Measurements from ENCODE around the gene RPTOR. TPM values are rescaled to one million over a fixed set of nuclear protein-coding genes. Genes with fewer than 3 reads are reported as not detected.

RPTOR gene
- total and polyA plus RNA-seq, 3 experiments from 2014 or later: 7.9 to 69.4 (median 63.9) TPM

DNA sequence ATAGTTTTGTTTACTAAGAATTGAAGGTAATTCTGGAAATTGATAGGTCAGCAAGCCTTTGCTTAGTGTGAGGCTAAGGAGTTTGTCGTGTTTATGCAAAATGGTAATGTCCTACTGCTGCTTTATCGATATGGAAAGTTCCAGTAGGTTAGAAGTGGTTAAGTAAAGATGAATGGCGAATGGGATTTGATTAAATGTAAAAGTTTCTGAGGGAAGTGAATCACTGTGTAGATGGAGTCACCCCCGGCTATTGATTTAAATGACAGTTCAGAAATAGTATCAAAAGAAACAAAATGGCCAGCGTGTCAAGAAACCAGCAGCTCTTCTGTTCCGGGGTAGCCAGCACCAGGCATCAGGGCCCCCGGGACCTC lies 131.4 kb downstream of the RPTOR start:
- H3K27ac Mint-ChIP-seq: peak overlapping the region in 2 of 8 donors; percentile 13 to 22
- ChIA-PET CTCF (no interaction called here), POLR2A (no interaction called here)
- Histone ChIP-seq H3K36me3 (ENCODE audit: insufficient read depth, low read length) (no peaks in the 10 kb centered on the region), H3K27me3 (ENCODE audit: insufficient read depth, low read length, poor library complexity, severe bottlenecking) (no peaks in the 10 kb centered on the region), H3K9me3 (ENCODE audit: low read length) (no peaks in the 10 kb centered on the region), H3K4me1 (ENCODE audit: insufficient read depth, low read length) (peaks cover 28% of the 10 kb centered on the region), H3K4me3 (ENCODE audit: low read length) (no peak overlapping the region), H3K27ac (ENCODE audit: low read depth, low read length) (no peak overlapping the region)
- no peak for DNase-seq
- no peaks in the 10 kb centered on the region for H3K27me3 Mint-ChIP-seq
- peaks cover 4 to 7% (median 6%) of the 10 kb centered on the region in 3 donors for H3K36me3 Mint-ChIP-seq
- no peaks in the 10 kb centered on the region for H3K9me3 Mint-ChIP-seq
- peaks cover 36 to 56% (median 55%) of the 10 kb centered on the region in 3 donors for H3K4me1 Mint-ChIP-seq
- no peak overlapping the region for H3K4me3 Mint-ChIP-seq

DNA sequence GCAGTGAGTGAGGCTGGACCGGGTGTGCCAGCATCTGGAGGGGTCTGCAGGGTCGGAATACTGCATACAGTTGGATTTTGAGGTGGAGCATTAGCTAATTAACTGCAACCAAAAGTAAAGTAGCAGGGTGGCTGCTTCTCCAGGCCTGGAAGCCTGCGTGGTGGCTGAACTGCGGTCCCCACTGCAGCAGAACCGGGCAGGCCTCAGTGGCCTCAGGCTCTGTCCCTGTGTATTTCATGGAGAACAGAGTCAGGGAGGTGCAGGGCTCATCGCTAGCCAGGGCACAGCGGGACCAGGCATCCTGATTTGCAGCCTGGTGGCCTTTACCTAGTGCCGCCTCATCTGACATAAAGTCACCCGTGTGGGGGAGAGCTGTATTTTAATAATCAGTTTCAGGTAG lies 131.9 kb downstream of the RPTOR start:
- H3K27me3 Mint-ChIP-seq: no peaks in the 10 kb centered on the region
- Histone ChIP-seq H3K4me1 (ENCODE audit: insufficient read depth, low read length) (peaks cover 28% of the 10 kb centered on the region), H3K9me3 (ENCODE audit: low read length) (no peaks in the 10 kb centered on the region), H3K36me3 (ENCODE audit: insufficient read depth, low read length) (no peaks in the 10 kb centered on the region), H3K4me3 (ENCODE audit: low read length) (no peak overlapping the region), H3K27ac (ENCODE audit: low read depth, low read length) (no peak overlapping the region), H3K27me3 (ENCODE audit: insufficient read depth, low read length, poor library complexity, severe bottlenecking) (no peaks in the 10 kb centered on the region)
- DNase-seq: no peak
- H3K4me3 Mint-ChIP-seq: no peak overlapping the region
- peaks cover 1 to 6% (median 5%) of the 10 kb centered on the region in 3 donors for H3K36me3 Mint-ChIP-seq
- H3K9me3 Mint-ChIP-seq: no peaks in the 10 kb centered on the region
- CTCF ChIA-PET: no interaction called here
- POLR2A ChIA-PET: no interaction called here
- peaks cover 34 to 53% (median 50%) of the 10 kb centered on the region in 3 donors for H3K4me1 Mint-ChIP-seq
- peak overlapping the region in 1 of 8 donors; percentile 22 for H3K27ac Mint-ChIP-seq

DNA sequence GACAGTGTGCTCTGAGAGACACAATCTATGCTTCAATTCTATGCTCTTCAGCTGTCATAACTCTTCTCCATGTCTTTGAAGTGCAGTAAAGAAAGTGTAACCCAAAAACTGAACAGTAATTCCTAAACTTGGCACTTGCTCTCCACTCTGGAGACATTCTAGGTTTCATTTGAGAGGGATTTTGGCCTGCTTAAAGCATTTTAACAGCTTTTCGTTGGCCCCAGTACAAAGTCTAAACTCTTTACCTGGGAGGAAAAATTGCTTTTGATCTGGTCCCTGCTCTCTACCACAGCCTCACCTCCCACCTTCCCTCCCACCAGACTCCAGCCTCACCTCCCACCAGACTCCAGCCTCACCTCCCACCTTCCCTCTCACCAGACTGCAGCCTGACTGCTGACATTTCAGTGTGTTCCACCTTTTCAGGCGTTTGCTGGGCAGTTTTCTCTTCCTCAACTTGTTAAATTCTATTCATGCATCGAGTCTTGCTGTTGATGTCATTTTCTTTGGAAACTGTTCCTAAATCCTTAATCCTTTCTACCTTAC lies 132.6 kb downstream of the RPTOR start:
- no peaks in the 10 kb centered on the region for H3K27me3 Mint-ChIP-seq
- peaks cover 0 to 6% (median 5%) of the 10 kb centered on the region in 3 donors for H3K36me3 Mint-ChIP-seq
- no peak overlapping the region for H3K4me3 ChIP-seq (ENCODE audit: low read length)
- H3K27ac Mint-ChIP-seq: no peak overlapping the region
- ChIA-PET POLR2A (no interaction called here), CTCF (no interaction called here)
- peaks cover 28% of the 10 kb centered on the region for H3K4me1 ChIP-seq (ENCODE audit: insufficient read depth, low read length)
- no peak overlapping the region for H3K27ac ChIP-seq (ENCODE audit: low read depth, low read length)
- no peak for DNase-seq
- no peaks in the 10 kb centered on the region for H3K36me3 ChIP-seq (ENCODE audit: insufficient read depth, low read length)
- no peaks in the 10 kb centered on the region for H3K9me3 Mint-ChIP-seq
- H3K4me3 Mint-ChIP-seq: no peak overlapping the region
- H3K27me3 ChIP-seq (ENCODE audit: insufficient read depth, low read length, poor library complexity, severe bottlenecking): no peaks in the 10 kb centered on the region
- H3K4me1 Mint-ChIP-seq: peaks cover 34 to 52% (median 49%) of the 10 kb centered on the region in 3 donors
- H3K9me3 ChIP-seq (ENCODE audit: low read length): no peaks in the 10 kb centered on the region

DNA sequence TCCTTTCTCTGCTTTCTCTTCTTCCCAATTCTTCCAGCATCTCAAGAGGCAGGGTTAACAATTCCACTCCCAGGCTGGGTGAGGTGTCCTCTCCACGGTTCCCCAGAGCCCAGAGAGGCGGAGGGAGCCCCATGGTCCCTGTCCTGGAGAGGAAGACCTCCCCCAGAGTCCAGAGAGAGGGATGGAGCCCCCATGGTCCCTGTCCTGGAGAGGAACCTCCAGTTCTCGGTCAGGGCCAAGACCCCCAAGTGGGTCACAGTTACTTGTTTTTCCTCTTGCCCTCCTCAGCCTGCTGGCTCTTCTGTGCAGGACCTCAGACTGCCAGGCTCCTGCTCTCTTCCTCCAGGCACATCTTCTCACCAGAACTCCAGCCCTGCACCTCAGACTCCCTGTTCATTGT lies 135.2 kb downstream of the RPTOR start:
- Mint-ChIP-seq H3K9me3 (no peaks in the 10 kb centered on the region), H3K4me3 (peak overlapping the region in 2 of 7 donors; percentile 37 to 46), H3K27ac (peak overlapping the region in 5 of 8 donors; percentile 28 to 88 (median 60)), H3K27me3 (no peaks in the 10 kb centered on the region), H3K4me1 (peaks cover 23 to 36% (median 34%) of the 10 kb centered on the region in 3 donors), H3K36me3 (peaks cover 0 to 13% (median 6%) of the 10 kb centered on the region in 3 donors)
- DNase-seq: no peak
- Histone ChIP-seq H3K27ac (ENCODE audit: low read depth, low read length) (no peak overlapping the region), H3K4me1 (ENCODE audit: insufficient read depth, low read length) (peaks cover 12% of the 10 kb centered on the region), H3K4me3 (ENCODE audit: low read length) (no peak overlapping the region), H3K27me3 (ENCODE audit: insufficient read depth, low read length, poor library complexity, severe bottlenecking) (no peaks in the 10 kb centered on the region), H3K36me3 (ENCODE audit: insufficient read depth, low read length) (no peaks in the 10 kb centered on the region), H3K9me3 (ENCODE audit: low read length) (no peaks in the 10 kb centered on the region)
- ChIA-PET CTCF (no interaction called here), POLR2A (no interaction called here)

DNA sequence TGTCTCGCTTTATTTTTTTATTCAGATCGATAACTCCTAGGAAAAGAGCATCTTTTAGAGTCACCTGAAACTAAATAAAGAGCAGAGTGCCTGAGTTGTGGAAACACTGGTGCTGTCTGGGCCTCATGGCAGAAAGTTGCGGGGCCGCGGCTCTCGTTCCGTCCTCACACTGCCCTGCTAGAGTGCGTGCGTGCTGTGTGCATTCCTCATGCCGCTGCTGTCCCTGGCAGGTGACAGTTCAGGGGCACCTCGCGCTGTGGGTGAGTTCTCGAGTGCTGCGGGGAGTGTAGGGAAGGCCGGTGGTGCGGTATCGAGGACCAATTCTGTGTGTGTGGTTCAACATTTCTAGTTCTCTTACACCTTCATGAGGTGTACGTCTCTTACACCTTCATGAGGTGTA lies 136.6 kb downstream of the RPTOR start:
- no peaks in the 10 kb centered on the region for H3K36me3 ChIP-seq (ENCODE audit: insufficient read depth, low read length)
- H3K4me1 ChIP-seq (ENCODE audit: insufficient read depth, low read length): peaks cover 12% of the 10 kb centered on the region
- no peaks in the 10 kb centered on the region for H3K27me3 ChIP-seq (ENCODE audit: insufficient read depth, low read length, poor library complexity, severe bottlenecking)
- H3K27ac ChIP-seq (ENCODE audit: low read depth, low read length): no peak overlapping the region
- Mint-ChIP-seq H3K36me3 (peaks cover 0 to 16% (median 7%) of the 10 kb centered on the region in 3 donors), H3K9me3 (no peaks in the 10 kb centered on the region), H3K27ac (peak overlapping the region in 2 of 8 donors; percentile 8 to 11), H3K27me3 (no peaks in the 10 kb centered on the region), H3K4me1 (peaks cover 17 to 34% (median 32%) of the 10 kb centered on the region in 3 donors), H3K4me3 (no peak overlapping the region)
- POLR2A ChIA-PET: no interaction called here
- H3K9me3 ChIP-seq (ENCODE audit: low read length): no peaks in the 10 kb centered on the region
- no peak for DNase-seq
- CTCF ChIA-PET: no interaction called here
- H3K4me3 ChIP-seq (ENCODE audit: low read length): no peak overlapping the region

DNA sequence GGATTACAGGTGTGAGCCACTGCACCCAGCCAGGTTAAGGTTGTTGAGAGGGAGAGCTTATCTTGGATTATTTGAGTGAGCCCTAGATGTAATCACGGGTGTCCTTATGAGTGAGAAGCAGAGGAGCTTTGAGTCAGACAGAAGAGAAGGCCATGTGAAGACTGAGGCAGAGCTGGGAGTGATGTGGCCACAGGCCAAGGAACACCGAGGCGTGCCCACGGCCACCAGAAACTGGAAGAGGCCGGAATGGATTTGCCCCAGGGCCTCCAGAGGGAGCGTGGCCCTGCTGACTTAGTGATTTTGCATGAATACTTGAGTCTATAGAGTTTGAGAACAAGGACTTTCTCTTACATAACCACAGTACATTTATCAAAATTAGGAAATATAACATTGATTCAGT lies 137.7 kb downstream of the RPTOR start:
- no peaks in the 10 kb centered on the region for H3K36me3 ChIP-seq (ENCODE audit: insufficient read depth, low read length)
- ChIA-PET POLR2A (no interaction called here), CTCF (interaction anchor here (1.5 kb wide), 1 partner anchor 49 kb away, joined by 4 read pairs; no protein-coding TSS in a partner anchor)
- Mint-ChIP-seq H3K36me3 (peaks cover 0 to 16% (median 12%) of the 10 kb centered on the region in 3 donors), H3K27ac (peak overlapping the region in 2 of 8 donors; percentile 11 to 84), H3K27me3 (no peaks in the 10 kb centered on the region), H3K4me1 (peaks cover 22 to 35% (median 32%) of the 10 kb centered on the region in 3 donors), H3K4me3 (no peak overlapping the region), H3K9me3 (no peaks in the 10 kb centered on the region)
- no peak for DNase-seq
- H3K4me1 ChIP-seq (ENCODE audit: insufficient read depth, low read length): peaks cover 12% of the 10 kb centered on the region
- no peaks in the 10 kb centered on the region for H3K27me3 ChIP-seq (ENCODE audit: insufficient read depth, low read length, poor library complexity, severe bottlenecking)
- H3K9me3 ChIP-seq (ENCODE audit: low read length): no peaks in the 10 kb centered on the region
- no peak overlapping the region for H3K4me3 ChIP-seq (ENCODE audit: low read length)
- H3K27ac ChIP-seq (ENCODE audit: low read depth, low read length): no peak overlapping the region

DNA sequence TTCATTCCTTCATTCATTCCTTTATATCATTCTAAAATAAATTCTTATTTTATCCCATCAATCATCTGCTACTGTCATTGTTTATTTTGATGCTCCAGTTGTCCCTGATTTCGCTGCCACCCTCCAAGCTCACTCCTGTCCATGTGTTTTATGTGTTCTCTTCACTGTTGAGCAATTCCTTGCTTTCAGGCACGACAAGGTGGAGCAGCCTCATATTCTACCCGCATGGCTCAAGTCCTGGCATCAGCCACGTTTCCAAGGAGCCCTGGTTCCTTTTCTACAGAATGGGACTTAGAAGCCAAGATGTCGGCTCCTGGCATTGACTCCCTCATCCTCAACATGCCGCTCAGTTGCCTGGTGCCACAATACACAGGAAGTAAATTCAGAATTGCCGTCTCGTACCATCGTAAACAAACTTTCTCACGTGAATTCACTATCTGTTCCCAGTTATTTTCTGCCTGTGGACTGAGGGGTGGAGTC lies 139.0 kb downstream of the RPTOR start:
- no peak overlapping the region for H3K4me3 Mint-ChIP-seq
- POLR2A ChIA-PET: no interaction called here
- H3K27me3 ChIP-seq (ENCODE audit: insufficient read depth, low read length, poor library complexity, severe bottlenecking): no peaks in the 10 kb centered on the region
- peak overlapping the region in 1 of 8 donors; percentile 56 for H3K27ac Mint-ChIP-seq
- H3K4me1 Mint-ChIP-seq: peaks cover 17 to 22% (median 21%) of the 10 kb centered on the region in 3 donors
- H3K9me3 Mint-ChIP-seq: no peaks in the 10 kb centered on the region
- no peaks in the 10 kb centered on the region for H3K9me3 ChIP-seq (ENCODE audit: low read length)
- no peak overlapping the region for H3K4me3 ChIP-seq (ENCODE audit: low read length)
- no peaks in the 10 kb centered on the region for H3K36me3 ChIP-seq (ENCODE audit: insufficient read depth, low read length)
- no peak for DNase-seq
- no peaks in the 10 kb centered on the region for H3K27me3 Mint-ChIP-seq
- H3K27ac ChIP-seq (ENCODE audit: low read depth, low read length): no peak overlapping the region
- CTCF ChIA-PET: no interaction called here
- H3K36me3 Mint-ChIP-seq: peaks cover 0 to 16% (median 13%) of the 10 kb centered on the region in 3 donors
- peaks cover 6% of the 10 kb centered on the region for H3K4me1 ChIP-seq (ENCODE audit: insufficient read depth, low read length)

DNA sequence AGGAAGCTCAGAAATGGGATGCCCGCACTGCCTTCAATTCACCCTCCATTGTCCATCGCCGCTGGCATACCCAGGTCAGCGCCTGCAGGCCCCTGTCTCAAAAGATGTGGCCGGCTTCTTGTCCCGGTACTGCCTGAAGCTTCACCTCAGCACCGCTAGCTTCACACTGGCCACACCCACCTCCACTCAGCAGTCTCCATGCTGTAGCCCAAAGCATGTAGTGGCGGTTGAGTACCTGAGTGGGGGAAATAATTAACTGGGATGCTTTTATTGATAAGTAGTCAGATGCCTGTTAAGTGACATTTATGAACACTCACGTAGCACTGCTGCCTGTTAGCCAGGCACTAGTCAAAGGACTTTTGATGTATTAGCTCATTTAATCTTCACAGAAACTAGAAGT lies 143.2 kb downstream of the RPTOR start:
- Histone ChIP-seq H3K4me3 (ENCODE audit: low read length) (no peak overlapping the region), H3K9me3 (ENCODE audit: low read length) (no peaks in the 10 kb centered on the region), H3K36me3 (ENCODE audit: insufficient read depth, low read length) (no peaks in the 10 kb centered on the region), H3K27ac (ENCODE audit: low read depth, low read length) (no peak overlapping the region), H3K4me1 (ENCODE audit: insufficient read depth, low read length) (no peaks in the 10 kb centered on the region), H3K27me3 (ENCODE audit: insufficient read depth, low read length, poor library complexity, severe bottlenecking) (no peaks in the 10 kb centered on the region)
- Mint-ChIP-seq H3K4me1 (peaks cover 9 to 19% (median 9%) of the 10 kb centered on the region in 3 donors), H3K27me3 (no peaks in the 10 kb centered on the region), H3K27ac (peak overlapping the region in 1 of 8 donors; percentile 51), H3K4me3 (no peak overlapping the region), H3K9me3 (no peaks in the 10 kb centered on the region), H3K36me3 (peaks cover 0 to 15% (median 13%) of the 10 kb centered on the region in 3 donors)
- DNase-seq: no peak
- POLR2A ChIA-PET: no interaction called here
- CTCF ChIA-PET: no interaction called here

Data from CD8-positive, alpha-beta memory T cell (primary cell).